HG02885 (cell line): ENCODE data around the gene MAPKAPK2.

ENCODE experiments used
- ATAC-seq: cut with Tn5 transposase; IDR thresholded peaks from one replicate; pipeline ENCODE4 v1.9.1; 2021; ENCODE audit warnings: mild to moderate bottlenecking; ENCODE audit not compliant: unreplicated experiment, poor library complexity

The MAPKAPK2 gene

DNA sequence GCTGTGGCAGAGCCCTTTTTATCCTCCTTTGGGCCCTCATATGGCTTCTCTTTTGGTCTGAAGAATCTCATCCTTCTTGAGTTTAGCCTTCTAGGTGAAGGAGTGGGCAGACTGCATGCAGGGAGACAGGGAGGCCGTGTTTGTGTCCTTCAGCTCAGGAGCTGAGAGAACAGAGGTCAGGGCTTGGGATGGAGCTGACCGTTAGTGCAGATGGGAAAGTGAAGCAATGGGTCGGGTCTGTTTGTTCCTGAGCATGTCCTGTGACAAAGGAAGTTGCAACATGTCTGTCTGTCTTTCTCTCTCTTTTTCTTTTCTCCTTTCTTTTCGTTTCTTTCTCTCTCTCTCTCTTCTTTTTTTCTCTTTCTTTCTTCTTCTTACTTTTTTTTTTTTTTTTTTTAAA lies 14.9 kb downstream of the MAPKAPK2 start:
- ATAC-seq = no peak

DNA sequence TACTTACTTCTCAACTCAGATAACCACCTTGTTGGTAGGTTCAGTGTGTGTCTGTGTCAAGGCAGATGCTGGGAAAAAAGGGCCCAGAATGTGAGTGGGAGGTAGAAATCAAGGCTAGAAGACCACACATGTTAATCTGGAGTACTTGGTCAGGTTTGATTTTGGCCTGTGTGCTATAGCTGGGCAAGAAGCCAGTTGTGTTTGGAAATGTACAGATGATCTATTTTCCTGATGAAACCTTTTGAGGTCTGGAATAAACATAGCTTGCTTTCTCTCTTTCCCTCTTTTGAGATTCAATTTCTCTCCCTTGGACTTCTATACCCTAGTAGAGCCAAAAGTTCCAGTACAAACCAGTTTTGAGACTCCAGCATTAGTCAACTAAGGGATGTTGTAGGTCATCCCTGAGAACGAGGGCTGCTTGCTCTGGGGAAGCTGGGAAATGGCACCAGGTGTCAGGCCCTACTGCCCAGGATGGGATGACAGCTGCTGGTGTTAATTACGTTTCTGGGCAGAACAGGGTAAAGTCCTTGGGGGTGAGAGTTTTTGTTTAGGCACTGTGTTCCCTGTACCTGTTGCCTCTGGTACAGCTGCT lies 15.8 kb downstream of the MAPKAPK2 start:
- ATAC-seq = no peak

GRCh38 chr1:206702260-206702659 lies 17.6 kb downstream of the MAPKAPK2 start:
- ATAC-seq = no peak

DNA sequence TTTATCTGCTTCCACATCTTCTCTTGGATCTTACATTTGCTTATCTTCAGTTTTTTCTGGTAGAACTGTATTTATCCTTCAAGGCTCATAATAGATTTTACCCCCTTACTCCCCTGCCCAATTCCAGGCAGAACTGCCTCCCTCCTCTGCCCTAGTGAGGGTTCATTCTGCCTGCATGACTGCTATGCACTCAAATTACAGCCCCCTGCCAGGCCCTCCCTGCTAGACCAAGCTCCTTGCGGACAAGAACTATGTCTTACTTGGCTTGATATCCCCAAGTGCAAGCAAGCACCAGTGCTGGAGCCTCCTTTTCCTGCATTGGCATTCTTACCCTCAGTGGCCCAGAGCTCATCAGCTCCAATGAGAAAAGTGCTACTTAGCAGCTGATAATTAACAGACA lies 18.1 kb downstream of the MAPKAPK2 start:
- ATAC-seq = no peak

DNA sequence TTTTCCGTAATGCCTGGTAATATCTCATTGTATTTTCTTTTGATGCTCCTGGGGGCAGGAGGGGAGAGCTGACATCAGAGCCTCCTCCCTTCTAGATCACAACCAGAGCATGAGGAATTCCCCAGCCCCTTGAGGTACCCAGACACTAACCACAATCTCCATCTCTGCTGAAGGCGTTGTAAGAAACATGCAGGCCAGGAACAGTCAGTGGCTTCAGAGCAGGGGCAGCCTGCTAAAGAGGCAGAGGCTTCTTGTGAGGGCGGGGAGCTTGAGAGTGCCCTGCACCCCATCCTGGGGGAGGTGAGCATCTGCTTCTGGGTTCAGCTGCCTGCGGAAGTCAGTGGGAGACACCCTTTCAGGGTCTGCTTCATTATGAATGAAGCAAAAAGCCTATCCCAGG lies 19.0 kb downstream of the MAPKAPK2 start:
- ATAC-seq = peak; percentile 52

DNA sequence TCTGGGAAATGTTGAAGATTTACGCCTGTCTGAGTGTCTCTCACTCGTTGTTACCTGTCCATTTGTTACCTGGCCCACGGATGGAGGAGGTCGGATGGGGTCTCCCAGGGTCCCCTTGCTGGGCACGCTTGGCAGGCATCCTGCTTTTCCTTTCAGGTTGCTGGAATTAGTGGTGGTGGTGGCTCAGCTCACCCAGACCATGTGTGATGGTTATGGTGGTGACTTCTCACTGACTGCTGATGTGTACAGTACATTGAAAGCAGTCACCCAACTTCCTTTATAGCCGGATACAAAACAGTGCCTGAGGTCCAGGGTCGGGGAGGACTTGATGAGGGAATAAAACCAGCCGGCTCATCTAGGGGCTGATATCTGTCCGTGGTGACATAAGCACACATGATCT lies 19.5 kb downstream of the MAPKAPK2 start:
- no peak for ATAC-seq

DNA sequence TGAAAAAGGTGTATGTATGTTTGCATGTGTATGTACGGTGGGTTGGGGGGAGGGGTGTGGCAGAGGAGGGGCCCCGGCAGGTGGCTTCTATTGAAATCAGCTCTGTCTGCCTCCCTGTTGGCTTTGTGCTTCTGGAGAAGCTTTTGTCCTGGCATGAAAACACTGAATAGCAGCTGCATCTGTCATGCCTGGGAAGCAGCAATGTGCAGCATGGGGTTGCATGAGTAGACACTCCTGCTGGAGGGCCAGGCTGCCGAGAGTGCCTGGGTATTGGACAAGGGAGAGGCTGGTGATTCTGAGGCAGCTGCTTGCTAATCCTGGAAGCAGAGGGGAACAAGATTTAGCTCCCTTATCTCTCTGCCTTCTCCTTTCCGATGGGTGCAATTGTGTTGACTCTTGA lies 20.5 kb downstream of the MAPKAPK2 start:
- ATAC-seq = no peak

DNA sequence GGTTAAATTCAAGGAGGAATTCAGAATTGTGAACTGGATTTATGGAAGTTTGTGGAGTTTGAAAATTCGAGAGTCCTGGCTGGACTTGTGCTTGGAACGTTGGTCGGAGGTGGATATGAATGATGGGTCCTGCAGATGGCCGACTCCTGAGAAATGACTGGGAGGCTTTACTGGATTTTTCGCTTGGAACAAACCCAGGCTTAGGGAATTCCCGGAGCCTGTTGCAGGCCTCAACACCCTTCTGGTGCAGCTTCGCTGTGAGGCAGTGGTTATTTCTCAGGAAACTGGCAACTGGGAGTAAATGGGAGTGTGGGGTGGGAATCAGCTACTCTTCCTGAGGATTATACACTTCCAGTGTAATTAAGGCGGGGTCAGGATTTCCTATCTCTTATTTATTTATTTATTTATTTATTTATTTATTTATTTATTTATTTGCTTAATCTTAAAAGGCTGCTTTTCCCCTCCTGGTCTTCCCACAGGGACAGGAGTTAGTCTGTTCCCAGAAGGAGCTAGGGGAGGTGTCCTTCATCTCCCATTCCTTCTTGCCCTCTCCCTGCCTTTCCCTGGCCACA lies 21.1 kb downstream of the MAPKAPK2 start:
- ATAC-seq = no peak

GRCh38 chr1:206706298-206706791 lies 21.6 kb downstream of the MAPKAPK2 start:
- no peak for ATAC-seq

DNA sequence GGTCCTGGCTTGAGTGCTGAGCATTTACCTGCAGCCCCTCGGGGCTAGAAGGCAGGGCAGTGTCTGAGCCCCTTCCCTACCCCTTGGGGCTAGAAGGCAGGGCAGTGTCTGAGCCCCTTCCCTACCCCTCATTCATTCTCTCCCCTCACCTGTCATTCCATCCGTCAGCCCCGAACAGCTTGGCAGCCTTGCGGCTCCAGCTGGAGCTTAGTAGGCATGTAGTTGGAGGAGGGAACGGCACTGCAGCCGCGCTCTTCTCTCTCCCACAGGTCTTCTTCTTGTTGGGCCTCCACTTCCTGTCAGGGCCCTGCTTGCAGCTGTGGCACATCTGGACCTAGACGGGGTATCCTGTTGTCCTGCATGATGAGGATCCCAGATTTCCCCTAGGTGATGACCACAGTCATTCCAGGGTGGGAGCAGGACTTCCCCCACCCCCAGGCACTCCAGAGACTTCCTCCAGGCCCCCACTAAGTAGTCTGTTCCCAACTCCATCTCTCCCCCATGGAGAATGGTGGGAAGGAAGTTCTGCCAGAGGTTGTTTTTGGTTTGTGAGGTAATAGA lies 22.2 kb downstream of the MAPKAPK2 start:
- no peak for ATAC-seq

DNA sequence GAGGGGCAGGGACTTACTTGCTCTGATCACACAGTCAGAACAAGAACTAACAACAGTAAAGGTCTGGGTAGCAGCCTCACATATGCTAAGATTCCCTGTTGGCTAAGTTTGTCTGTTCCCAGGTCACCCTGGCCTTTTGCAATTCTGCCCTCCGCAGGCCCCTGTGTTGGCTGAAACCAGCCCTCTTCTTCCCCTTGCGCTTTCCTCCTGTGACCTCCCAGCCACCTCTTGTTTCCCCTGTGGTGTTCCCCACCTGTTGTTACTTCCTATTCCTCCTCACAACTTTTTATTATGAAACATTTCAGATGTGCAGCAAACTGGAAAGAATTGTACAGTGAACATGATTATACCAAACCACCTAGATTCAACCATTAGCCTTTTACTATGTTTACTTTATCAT lies 23.4 kb downstream of the MAPKAPK2 start:
- peak; percentile 61 for ATAC-seq

- ATAC-seq = no peak
These were observed 24.2 kb downstream of the MAPKAPK2 start for GRCh38 chr1:206708882-206709281.

DNA sequence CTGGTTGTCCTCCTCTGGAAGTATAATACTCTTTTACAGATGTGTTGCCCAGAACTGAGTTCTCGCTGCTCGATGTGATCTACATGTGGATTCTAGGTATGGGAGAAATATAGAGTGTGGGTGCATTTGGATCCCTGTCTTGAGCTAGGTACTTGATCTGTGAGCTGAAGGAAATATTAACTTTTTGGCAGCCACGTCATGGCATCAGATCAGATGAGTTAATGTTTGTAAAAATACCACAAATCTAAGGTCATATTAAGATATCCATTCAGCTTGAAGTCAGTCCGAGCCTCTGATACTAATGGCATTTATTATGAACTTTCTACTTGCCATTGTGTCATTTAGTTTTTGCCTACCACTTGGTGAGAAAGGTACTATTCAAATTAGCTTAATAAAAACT lies 24.6 kb downstream of the MAPKAPK2 start:
- no peak for ATAC-seq

DNA sequence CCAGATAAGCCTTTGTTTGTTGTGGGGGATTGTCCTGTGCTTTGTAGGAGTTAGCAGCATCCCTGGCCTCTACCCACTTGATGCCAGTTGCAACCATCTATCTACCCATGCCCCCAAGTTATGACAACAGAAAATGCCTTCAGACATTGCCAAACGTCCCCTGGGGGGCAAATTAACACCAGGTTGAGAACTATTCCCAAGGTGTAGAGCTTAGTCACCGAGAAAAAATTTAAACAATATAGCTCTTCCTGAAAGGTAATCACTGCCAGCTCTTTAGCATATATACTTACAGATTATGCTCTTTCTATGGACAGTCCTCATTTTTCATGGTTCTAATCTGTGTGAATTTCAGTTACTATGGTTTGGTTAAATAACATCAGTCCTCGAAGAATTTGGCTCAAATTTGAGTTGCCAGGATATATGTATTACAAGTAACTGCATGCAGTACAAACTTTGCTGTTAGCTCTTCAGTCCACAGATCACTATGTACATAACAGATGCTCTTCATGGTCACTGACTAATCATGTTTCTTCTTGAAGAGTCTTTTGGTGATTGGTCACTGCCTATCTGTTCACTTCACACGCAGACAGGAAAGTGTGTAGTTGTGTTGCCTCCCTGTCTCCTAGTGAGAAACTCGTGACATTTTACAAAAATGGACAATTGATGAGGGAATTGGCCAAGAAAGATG lies 25.2 kb downstream of the MAPKAPK2 start:
- no peak for ATAC-seq

DNA sequence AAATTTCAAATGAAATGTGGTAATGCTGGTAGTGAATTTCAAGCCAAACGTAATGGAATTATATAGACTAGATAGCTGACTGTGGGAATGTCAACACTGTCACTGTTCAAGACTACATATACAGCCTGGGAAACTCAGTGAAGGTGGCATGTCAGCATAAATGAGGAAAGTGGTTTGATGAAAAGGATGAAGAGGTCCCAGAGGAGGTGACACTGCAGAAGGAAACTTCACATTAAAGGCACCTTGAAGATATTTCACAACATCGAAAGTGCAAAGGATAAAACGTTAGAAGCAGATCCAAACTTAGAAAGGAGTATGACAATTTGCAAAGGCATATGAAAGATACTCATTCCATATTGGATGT lies 25.7 kb downstream of the MAPKAPK2 start:
- no peak for ATAC-seq

- ATAC-seq = no peak
These were observed 28.4 kb downstream of the MAPKAPK2 start for GRCh38 chr1:206713070-206713469.

GRCh38 chr1:206713910-206714312 lies 29.2 kb downstream of the MAPKAPK2 start:
- no peak for ATAC-seq

DNA sequence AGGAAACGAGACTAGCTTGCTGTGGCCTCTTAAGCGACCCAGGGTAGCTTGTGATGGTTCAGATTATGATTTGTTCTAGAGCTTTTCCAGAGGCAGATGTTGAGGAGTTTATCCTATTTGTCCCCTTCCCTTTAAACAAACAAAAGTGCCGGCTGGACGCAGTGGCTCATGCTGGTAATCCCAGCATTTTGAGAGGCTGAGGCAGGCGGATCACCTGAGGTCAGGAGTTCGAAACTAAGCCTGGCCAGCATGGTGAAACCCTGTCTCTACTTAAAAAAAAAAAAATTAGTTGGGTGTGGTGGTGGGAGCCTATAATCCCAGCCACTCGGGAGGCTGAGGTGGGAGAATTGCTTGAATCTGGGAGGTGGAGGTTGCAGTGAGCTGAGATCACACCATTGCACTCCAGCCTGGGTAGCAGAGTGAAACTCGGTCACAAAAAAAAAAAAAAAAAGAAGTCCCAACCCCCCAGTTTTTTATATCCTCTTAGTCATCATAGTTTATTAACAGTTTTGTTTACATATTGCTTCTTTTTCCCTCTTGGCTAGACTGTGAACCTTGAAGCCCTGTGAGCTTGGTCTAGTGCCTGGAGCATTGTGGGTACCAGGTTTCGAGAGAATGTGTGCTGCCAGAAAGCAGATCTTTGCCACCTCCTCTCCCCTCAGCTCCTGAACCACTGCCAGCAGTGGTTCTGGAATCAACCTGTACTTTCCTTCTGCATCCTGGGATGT lies 29.8 kb downstream of the MAPKAPK2 start:
- ATAC-seq = no peak

GRCh38 chr1:206715120-206715519 lies 30.4 kb downstream of the MAPKAPK2 start:
- no peak for ATAC-seq

DNA sequence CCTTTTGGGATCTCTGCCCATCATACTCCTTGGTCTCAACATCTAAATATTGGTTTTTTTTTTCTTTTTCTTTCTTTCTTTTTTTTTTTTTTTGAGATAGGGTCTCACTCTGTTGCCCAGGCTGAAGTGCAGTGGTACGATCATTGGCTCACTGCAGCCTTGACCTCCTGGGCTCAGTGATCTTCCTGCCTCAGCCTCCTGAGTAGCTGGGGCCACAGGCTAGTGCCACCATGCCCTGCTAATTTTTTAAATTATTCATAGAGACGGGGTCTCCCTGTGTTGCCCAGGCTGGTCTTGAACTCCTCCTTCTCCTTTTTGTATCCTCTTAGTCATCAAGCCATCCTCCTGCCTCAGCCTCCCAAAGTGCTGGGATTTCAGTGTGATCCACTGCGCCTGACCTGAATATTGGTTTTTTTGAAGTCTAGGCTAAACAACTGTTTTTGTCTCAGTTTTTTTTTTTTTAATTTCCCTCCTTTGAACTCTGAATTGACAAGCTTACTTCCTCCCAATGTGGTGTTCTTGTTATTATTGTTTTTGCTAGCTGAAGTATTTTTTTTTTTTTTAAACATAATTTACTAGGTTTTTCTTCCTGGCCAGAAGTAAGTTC lies 30.9 kb downstream of the MAPKAPK2 start:
- no peak for ATAC-seq
